ENCODE measurements around the gene NT5DC4. TPM values are rescaled to one million over a fixed set of nuclear protein-coding genes. Genes with fewer than 3 reads are reported as not detected.

NT5DC4 gene
- total and polyA plus RNA-seq, 2 experiments from 2014 or later = 0.79 to 2.7 TPM

DNA sequence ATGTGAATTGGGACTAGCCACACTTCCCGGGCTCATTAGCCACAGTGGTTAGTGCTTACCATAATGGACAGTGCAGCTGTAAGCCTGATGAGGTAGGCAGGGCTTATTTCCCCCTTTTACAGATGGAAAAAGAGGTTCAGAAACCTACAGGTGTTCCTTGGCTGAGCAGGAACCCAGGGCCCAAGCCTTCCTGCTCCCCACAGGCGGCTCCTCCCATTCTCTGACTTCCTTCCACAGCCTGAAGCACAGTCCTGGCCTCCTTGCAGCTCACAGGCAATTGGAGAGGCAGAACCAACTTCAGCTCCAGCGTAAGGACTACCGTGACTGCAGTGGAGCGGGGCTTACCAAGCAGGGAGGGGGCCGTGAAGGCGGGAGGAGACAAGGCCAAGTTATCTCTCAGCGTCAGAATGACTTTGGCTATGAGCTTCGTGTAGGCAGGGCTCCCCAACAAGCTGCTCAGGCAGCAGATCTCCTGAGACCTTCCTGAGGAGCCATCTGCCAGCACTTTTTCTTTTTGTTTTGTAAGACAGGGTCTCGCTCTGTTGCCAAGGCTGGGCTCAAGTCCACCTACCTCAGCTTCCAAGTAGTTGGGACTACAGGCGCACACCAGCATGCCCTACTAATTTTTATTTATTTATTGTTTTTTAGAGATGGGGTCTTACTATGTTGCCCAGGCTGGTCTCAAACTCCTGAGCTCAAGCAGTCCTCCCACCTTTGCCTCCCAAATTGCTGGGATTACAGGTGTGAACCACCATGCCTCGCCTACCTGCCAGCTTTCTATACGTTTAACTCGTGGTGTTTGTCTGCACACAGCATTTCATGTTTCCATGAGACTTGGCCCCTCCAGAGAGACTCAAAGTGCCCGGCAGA is 34.2 kb upstream of the NT5DC4 start:
- Histone ChIP-seq H2AFZ (no peak overlapping the region), H3K27me3 (no peaks in the 10 kb centered on the region), H3K4me1 (ENCODE audit: insufficient read depth) (no peaks in the 10 kb centered on the region), H3K4me3 (no peak overlapping the region), H3K9me2 (replicated peaks; ENCODE audit: insufficient read depth) (no peaks in the 10 kb centered on the region), H3K4me2 (no peak overlapping the region), H3K9me3 (ENCODE audit: low read depth) (no peaks in the 10 kb centered on the region), H3K27ac (no peak overlapping the region), H3K79me2 (no peaks in the 10 kb centered on the region), H4K20me1 (ENCODE audit: insufficient read depth, poor library complexity, severe bottlenecking) (no peaks in the 10 kb centered on the region), H3K36me3 (replicated peaks; ENCODE audit: insufficient read depth, low read depth) (no peaks in the 10 kb centered on the region)
- no peak for DNase-seq (ENCODE audit: low spot score)
- no peak for TF ChIP-seq EZH2 (IDR thresholded peaks at IDR 0.05; ENCODE audit: borderline replicate concordance)
- TF ChIP-seq EZH2phosphoT487 (IDR thresholded peaks at IDR 0.05; ENCODE audit: low read depth, severe bottlenecking, unreplicated experiment) = no peak
- no peak for TF ChIP-seq CTCF (IDR thresholded peaks at IDR 0.05; ENCODE audit: poor library complexity)
- 87% methylated on average over 15 of the region's 15 CpGs for WGBS (ENCODE audit: low lambda C conversion rate, missing lambda C conversion rate)

GRCh38 chr2:112687522-112687921 is 33.3 kb upstream of the NT5DC4 start:
- H3K36me3 ChIP-seq (replicated peaks; ENCODE audit: insufficient read depth, low read depth) = no peaks in the 10 kb centered on the region
- no peak overlapping the region for H2AFZ ChIP-seq
- H4K20me1 ChIP-seq (ENCODE audit: insufficient read depth, poor library complexity, severe bottlenecking) = no peaks in the 10 kb centered on the region
- H3K9me2 ChIP-seq (replicated peaks; ENCODE audit: insufficient read depth) = no peaks in the 10 kb centered on the region
- no peak overlapping the region for H3K27ac ChIP-seq
- 80% methylated on average over 6 of the region's 6 CpGs for WGBS (ENCODE audit: low lambda C conversion rate, missing lambda C conversion rate)
- H3K4me2 ChIP-seq = no peak overlapping the region
- no peaks in the 10 kb centered on the region for H3K9me3 ChIP-seq (ENCODE audit: low read depth)
- TF ChIP-seq EZH2 (IDR thresholded peaks at IDR 0.05; ENCODE audit: borderline replicate concordance) = no peak
- no peak for TF ChIP-seq CTCF (IDR thresholded peaks at IDR 0.05; ENCODE audit: poor library complexity)
- TF ChIP-seq EZH2phosphoT487 (IDR thresholded peaks at IDR 0.05; ENCODE audit: low read depth, severe bottlenecking, unreplicated experiment) = no peak
- H3K79me2 ChIP-seq = no peaks in the 10 kb centered on the region
- no peak for DNase-seq (ENCODE audit: low spot score)
- H3K4me3 ChIP-seq = no peak overlapping the region
- peaks cover 3% of the 10 kb centered on the region for H3K4me1 ChIP-seq (ENCODE audit: insufficient read depth)
- H3K27me3 ChIP-seq = no peaks in the 10 kb centered on the region

GRCh38 chr2:112688086-112688880 is 32.5 kb upstream of the NT5DC4 start:
- Histone ChIP-seq H3K9me2 (replicated peaks; ENCODE audit: insufficient read depth) (no peaks in the 10 kb centered on the region), H3K79me2 (no peaks in the 10 kb centered on the region), H3K36me3 (replicated peaks; ENCODE audit: insufficient read depth, low read depth) (no peaks in the 10 kb centered on the region), H3K27me3 (no peaks in the 10 kb centered on the region), H2AFZ (no peak overlapping the region), H4K20me1 (ENCODE audit: insufficient read depth, poor library complexity, severe bottlenecking) (no peaks in the 10 kb centered on the region), H3K27ac (no peak overlapping the region), H3K4me2 (no peak overlapping the region), H3K9me3 (ENCODE audit: low read depth) (no peaks in the 10 kb centered on the region), H3K4me1 (ENCODE audit: insufficient read depth) (peaks cover 7% of the 10 kb centered on the region), H3K4me3 (no peak overlapping the region)
- DNase-seq (ENCODE audit: low spot score) = no peak
- no peak for TF ChIP-seq EZH2 (IDR thresholded peaks at IDR 0.05; ENCODE audit: borderline replicate concordance)
- TF ChIP-seq CTCF (IDR thresholded peaks at IDR 0.05; ENCODE audit: poor library complexity) = no peak
- no peak for TF ChIP-seq EZH2phosphoT487 (IDR thresholded peaks at IDR 0.05; ENCODE audit: low read depth, severe bottlenecking, unreplicated experiment)
- 90% methylated on average over 14 of the region's 14 CpGs for WGBS (ENCODE audit: low lambda C conversion rate, missing lambda C conversion rate)
